ENCODE measurements around the gene TUBB1. TPM values are rescaled to one million over a fixed set of nuclear protein-coding genes. Genes with fewer than 3 reads are reported as not detected.

TUBB1 gene
- total RNA-seq, 1 donor from 2014 or later: not detected

- peak within 1 kb of the TSS; percentile 94 for H3K4me3 Mint-ChIP-seq (ENCODE audit: unreplicated experiment)
- peak; percentile 30 for DNase-seq (ENCODE audit: low spot score)
- H3K9me3 Mint-ChIP-seq (ENCODE audit: unreplicated experiment): no peaks in the 10 kb centered on the region
- peak within 1 kb of the TSS; percentile 40 for H3K27ac Mint-ChIP-seq (ENCODE audit: unreplicated experiment)
- TF ChIP-seq CTCF (IDR thresholded peaks at IDR 0.05; ENCODE audit: unreplicated experiment): no peak
- H3K4me1 Mint-ChIP-seq (ENCODE audit: unreplicated experiment): peaks cover 21% of the 10 kb centered on the region
- no peaks in the 10 kb centered on the region for H3K27me3 Mint-ChIP-seq (ENCODE audit: unreplicated experiment)
- peaks cover 10% of the 10 kb centered on the region for H3K36me3 Mint-ChIP-seq (ENCODE audit: low read depth, unreplicated experiment)
Observed at GRCh38 chr20:59042151-59042795, 23.0 kb downstream of the TUBB1 start, which contains the start of gene PRELID3B. Gene PRELID3B, minus strand, starts transcription at chr20:59042786. Its CDS starts 56 bp downstream, at chr20:59042730.

- peaks cover 5% of the 10 kb centered on the region for H3K36me3 Mint-ChIP-seq (ENCODE audit: low read depth, unreplicated experiment)
- H3K27me3 Mint-ChIP-seq (ENCODE audit: unreplicated experiment): no peaks in the 10 kb centered on the region
- DNase-seq (ENCODE audit: low spot score): peak; percentile 96
- peaks cover 21% of the 10 kb centered on the region for H3K4me1 Mint-ChIP-seq (ENCODE audit: unreplicated experiment)
- no peak for TF ChIP-seq CTCF (IDR thresholded peaks at IDR 0.05; ENCODE audit: unreplicated experiment)
- peak overlapping the region; percentile 40 for H3K27ac Mint-ChIP-seq (ENCODE audit: unreplicated experiment)
- peak overlapping the region; percentile 94 for H3K4me3 Mint-ChIP-seq (ENCODE audit: unreplicated experiment)
- H3K9me3 Mint-ChIP-seq (ENCODE audit: unreplicated experiment): no peaks in the 10 kb centered on the region
Observed at GRCh38 chr20:59042796-59043631, 23.8 kb downstream of the TUBB1 start.

- peak overlapping the region; percentile 7 for H3K27ac Mint-ChIP-seq (ENCODE audit: unreplicated experiment)
Observed at GRCh38 chr20:59043698-59044097, 24.5 kb downstream of the TUBB1 start.

GRCh38 chr20:59044295-59044694 lies 25.1 kb downstream of the TUBB1 start:
- TF ChIP-seq CTCF (IDR thresholded peaks at IDR 0.05; ENCODE audit: unreplicated experiment): no peak
- Mint-ChIP-seq H3K9me3 (ENCODE audit: unreplicated experiment) (no peaks in the 10 kb centered on the region), H3K27me3 (ENCODE audit: unreplicated experiment) (no peaks in the 10 kb centered on the region), H3K4me3 (ENCODE audit: unreplicated experiment) (no peak overlapping the region), H3K4me1 (ENCODE audit: unreplicated experiment) (peaks cover 22% of the 10 kb centered on the region), H3K36me3 (ENCODE audit: low read depth, unreplicated experiment) (peaks cover 4% of the 10 kb centered on the region), H3K27ac (ENCODE audit: unreplicated experiment) (no peak overlapping the region)
- DNase-seq (ENCODE audit: low spot score): no peak

More at GRCh38 chr20:59043698-59044097, 24.5 kb downstream of the TUBB1 start:
- Mint-ChIP-seq H3K4me1 (ENCODE audit: unreplicated experiment) (peaks cover 21% of the 10 kb centered on the region), H3K36me3 (ENCODE audit: low read depth, unreplicated experiment) (peaks cover 4% of the 10 kb centered on the region), H3K4me3 (ENCODE audit: unreplicated experiment) (peak overlapping the region; percentile 80), H3K27me3 (ENCODE audit: unreplicated experiment) (no peaks in the 10 kb centered on the region), H3K9me3 (ENCODE audit: unreplicated experiment) (no peaks in the 10 kb centered on the region)
- DNase-seq (ENCODE audit: low spot score): no peak
- no peak for TF ChIP-seq CTCF (IDR thresholded peaks at IDR 0.05; ENCODE audit: unreplicated experiment)

- H3K9me3 Mint-ChIP-seq (ENCODE audit: unreplicated experiment): no peaks in the 10 kb centered on the region
- no peak overlapping the region for H3K4me3 Mint-ChIP-seq (ENCODE audit: unreplicated experiment)
- TF ChIP-seq CTCF (IDR thresholded peaks at IDR 0.05; ENCODE audit: unreplicated experiment): no peak
- peaks cover 25% of the 10 kb centered on the region for H3K4me1 Mint-ChIP-seq (ENCODE audit: unreplicated experiment)
- DNase-seq (ENCODE audit: low spot score): no peak
- peaks cover 4% of the 10 kb centered on the region for H3K36me3 Mint-ChIP-seq (ENCODE audit: low read depth, unreplicated experiment)
- no peak overlapping the region for H3K27ac Mint-ChIP-seq (ENCODE audit: unreplicated experiment)
- H3K27me3 Mint-ChIP-seq (ENCODE audit: unreplicated experiment): no peaks in the 10 kb centered on the region
Observed at GRCh38 chr20:59044796-59045195, 25.6 kb downstream of the TUBB1 start.

Data from endothelial cell (in vitro differentiated cells).